CD14-positive monocyte (primary cell): ENCODE data around the gene SERPINI2. TPM values are rescaled to one million over a fixed set of nuclear protein-coding genes. Genes with fewer than 3 reads are reported as not detected.

Source experiments
- DNase-seq, 3 donors: peaks; one replicate each; pipeline ENCODE4 v3.0.0-alpha.2; 2011 to 2022
- H2AFZ ChIP-seq: 2 replicates; pipeline ENCODE4 v1.6.0; 2012; ENCODE audit warnings: mild to moderate bottlenecking, low read depth, low read length, inconsistent platforms; ENCODE audit not compliant: insufficient read depth, poor library complexity, severe bottlenecking
- H3K27ac ChIP-seq, 2 donors: 1 replicate in 1 of 2; 2 replicates in 1 of 2; pipeline ENCODE4 v1.5.1; 2012 to 2013; ENCODE audit warnings: low read length in 2 of 2, control low read depth in 1 of 2, inconsistent platforms in 1 of 2, low read depth in 1 of 2, mild to moderate bottlenecking in 1 of 2
- H3K27me3 ChIP-seq, 2 donors: one replicate each; pipeline versions ENCODE4 v1.6.0 to v1.6.1; 2011 to 2013; ENCODE audit warnings: low read length in 2 of 2; ENCODE audit not compliant: control insufficient read depth in 2 of 2, insufficient read depth in 2 of 2
- H3K36me3 ChIP-seq, 2 donors: replicated peaks in 1 of 2; 1 replicate in 1 of 2; 2 replicates in 1 of 2; pipeline versions ENCODE4 v1.5.1 to v1.6.1; 2012 to 2013; ENCODE audit warnings: low read length in 2 of 2, control low read depth in 1 of 2, inconsistent platforms in 1 of 2, mild to moderate bottlenecking in 1 of 2; ENCODE audit not compliant: insufficient read depth in 2 of 2, control insufficient read depth in 1 of 2
- H3K4me1 ChIP-seq, 2 donors: 1 replicate in 1 of 2; 2 replicates in 1 of 2; pipeline versions ENCODE4 v1.5.1 to v1.6.1; 2012 to 2013; ENCODE audit warnings: low read length in 2 of 2, control low read depth in 1 of 2, inconsistent platforms in 1 of 2, mild to moderate bottlenecking in 1 of 2, moderate library complexity in 1 of 2; ENCODE audit not compliant: insufficient read depth in 2 of 2, control insufficient read depth in 1 of 2
- H3K4me2 ChIP-seq: replicated peaks from 2 replicates; pipeline ENCODE3; 2012; ENCODE audit warnings: low read length, moderate library complexity, mild to moderate bottlenecking; ENCODE audit not compliant: poor library complexity, severe bottlenecking; ENCODE audit errors: extremely low read depth
- H3K4me3 ChIP-seq, 3 experiments: fragments of 200-600 bp in 1 of 3; sonication (generic) in 1 of 3; replicated peaks in 1 of 3; 1 replicate in 2 of 3; 2 replicates in 1 of 3; pipeline ENCODE4 v1.5.1; 2011 to 2013; ENCODE audit warnings: low read length in 3 of 3, mild to moderate bottlenecking in 3 of 3, control low read depth in 2 of 3, low read depth in 2 of 3, inconsistent platforms in 1 of 3, moderate library complexity in 1 of 3
- H3K79me2 ChIP-seq: 2 replicates; pipeline ENCODE4 v1.6.0; 2012; ENCODE audit warnings: mild to moderate bottlenecking, control low read depth, inconsistent platforms, low read length, moderate library complexity; ENCODE audit not compliant: insufficient read depth
- H3K9ac ChIP-seq: 2 replicates; pipeline ENCODE4 v1.6.0; 2017; ENCODE audit warnings: low read length, mild to moderate bottlenecking; ENCODE audit not compliant: insufficient read depth, poor library complexity, severe bottlenecking
- H3K9me3 ChIP-seq, 2 donors: replicated peaks in 1 of 2; 1 replicate in 1 of 2; 2 replicates in 1 of 2; pipeline versions ENCODE4 v1.5.1 to v1.6.1; 2012 to 2013; ENCODE audit warnings: low read length in 2 of 2, control low read depth in 1 of 2; ENCODE audit not compliant: control insufficient read depth in 1 of 2, insufficient read depth in 1 of 2
- H4K20me1 ChIP-seq: 2 replicates; pipeline ENCODE4 v1.6.0; 2012; ENCODE audit warnings: mild to moderate bottlenecking, low read length, control low read depth, moderate library complexity; ENCODE audit not compliant: insufficient read depth
- H3K27ac Mint-ChIP-seq, 7 donors: one replicate each; pipeline ENCODE4 v1.8.0; 2020; ENCODE audit warnings: mild to moderate bottlenecking in 7 of 7, mixed read lengths in 7 of 7, moderate library complexity in 6 of 7, inconsistent platforms in 2 of 7
- H3K27me3 Mint-ChIP-seq, 3 donors: one replicate each; pipeline ENCODE4 v1.8.0; 2021 to 2022; ENCODE audit warnings: low read depth in 3 of 3, mild to moderate bottlenecking in 3 of 3, mixed read lengths in 3 of 3, moderate library complexity in 3 of 3, inconsistent platforms in 1 of 3
- H3K36me3 Mint-ChIP-seq, 2 donors: one replicate each; pipeline ENCODE4 v1.8.0; 2020; ENCODE audit warnings: mixed read lengths in 2 of 2, inconsistent platforms in 1 of 2, mild to moderate bottlenecking in 1 of 2
- H3K4me1 Mint-ChIP-seq: one replicate; pipeline ENCODE4 v1.8.0; 2020; ENCODE audit warnings: mild to moderate bottlenecking, mixed read lengths
- H3K4me3 Mint-ChIP-seq, 2 donors: one replicate each; pipeline ENCODE4 v1.8.0; 2020; ENCODE audit warnings: mild to moderate bottlenecking in 2 of 2, mixed read lengths in 2 of 2, moderate library complexity in 1 of 2
- H3K9me3 Mint-ChIP-seq, 7 donors: one replicate each; pipeline ENCODE4 v1.8.0; 2020 to 2022; ENCODE audit warnings: mixed read lengths in 7 of 7, mild to moderate bottlenecking in 6 of 7, moderate library complexity in 6 of 7, inconsistent platforms in 2 of 7
- CTCF ChIP-seq: fragments of 200-600 bp; IDR thresholded peaks from one replicate; pipeline ENCODE4 v1.8.0; 2022; ENCODE audit warnings: antibody characterized with exemption, mild to moderate bottlenecking
- WGBS: methylation state at CpG from one replicate; pipeline ENCODE4 v1.1.5; 2013; ENCODE audit warnings: missing lambda C conversion rate; ENCODE audit not compliant: insufficient coverage; 5-methylcytosine and 5-hydroxymethylcytosine counted together
- intact Hi-C, 2 donors: fragments of 100-400 bp; cut with micrococcal nuclease; formaldehyde crosslinking; loops; one replicate each; pipeline versions ENCODE4 v1.15.0 to v1.15.1; 2023
- polyA plus RNA-seq, 3 donors: library from polyadenylated mRNA; depleted of rRNA in 1 of 3; unstranded in 2 of 3; stranded (reverse) in 1 of 3; fragments of 300-500 nt in 2 of 3; fragments of >200 nt in 1 of 3; fragmentation: Illumina TruSeq in 2 of 3; gene quantifications; 1 replicate in 2 of 3; 2 replicates in 1 of 3; pipeline ENCODE4 v1.2.3, GENCODE V29; 2012 to 2021

Gene SERPINI2
- polyA plus RNA-seq, 3 donors: 1.1 TPM; not detected in 2

DNA sequence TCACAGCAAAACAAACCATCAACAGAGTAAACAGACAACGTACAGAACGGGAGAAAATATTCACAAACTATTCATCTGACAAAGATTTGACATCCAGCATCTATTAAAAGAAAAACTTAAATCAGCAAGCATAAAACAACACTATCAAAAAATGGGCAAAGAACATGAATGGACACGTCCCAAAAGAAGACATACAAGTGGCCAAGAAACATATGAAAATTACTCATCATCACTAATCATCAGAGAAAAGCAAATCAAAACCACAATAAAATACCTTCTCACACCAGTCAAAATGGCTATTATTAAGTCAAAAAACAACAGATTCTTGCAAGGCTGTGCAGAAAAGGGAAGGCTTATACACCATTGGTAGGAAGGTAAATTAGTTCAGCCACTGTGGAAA lies 13.7 kb upstream of the SERPINI2 start:
- no CpG with 5 or more reads among the region's 3 CpGs for WGBS
- intact Hi-C loops: no loop called here
- Mint-ChIP-seq H3K4me1 (peaks cover 17% of the 10 kb centered on the region), H3K27me3 (no peaks in the 10 kb centered on the region), H3K4me3 (no peak overlapping the region), H3K9me3 (peaks cover 0 to 11% (median 2%) of the 10 kb centered on the region in 7 donors), H3K27ac (no peak overlapping the region), H3K36me3 (peaks cover 4 to 9% of the 10 kb centered on the region in 2 donors)
- Histone ChIP-seq H3K9ac (no peak overlapping the region), H3K27me3 (no peaks in the 10 kb centered on the region), H3K27ac (no peak overlapping the region), H3K79me2 (no peaks in the 10 kb centered on the region), H2AFZ (no peak overlapping the region), H3K36me3 (no peaks in the 10 kb centered on the region), H3K4me3 (no peak overlapping the region), H3K4me1 (peaks cover 0 to 4% of the 10 kb centered on the region in 2 donors), H4K20me1 (no peaks in the 10 kb centered on the region), H3K9me3 (no peaks in the 10 kb centered on the region), H3K4me2 (no peak overlapping the region)
- TF ChIP-seq CTCF: no peak
- no peak for DNase-seq

GRCh38 chr3:167484551-167484950 lies 10.7 kb upstream of the SERPINI2 start:
- Histone ChIP-seq H3K79me2 (no peaks in the 10 kb centered on the region), H3K27me3 (no peaks in the 10 kb centered on the region), H3K36me3 (no peaks in the 10 kb centered on the region), H3K9me3 (no peaks in the 10 kb centered on the region), H3K4me1 (peaks cover 10 to 15% of the 10 kb centered on the region in 2 donors), H4K20me1 (no peaks in the 10 kb centered on the region), H3K4me3 (no peak overlapping the region), H3K4me2 (no peak overlapping the region), H3K27ac (no peak overlapping the region), H3K9ac (no peak overlapping the region), H2AFZ (no peak overlapping the region)
- WGBS: no CpG with 5 or more reads among the region's 2 CpGs
- Mint-ChIP-seq H3K36me3 (peaks cover 7% of the 10 kb centered on the region in 2 donors), H3K27me3 (no peaks in the 10 kb centered on the region), H3K4me3 (no peak overlapping the region), H3K27ac (no peak overlapping the region), H3K4me1 (peaks cover 23% of the 10 kb centered on the region), H3K9me3 (peaks cover 2 to 15% (median 3%) of the 10 kb centered on the region in 7 donors)
- intact Hi-C loops: no loop called here
- no peak for TF ChIP-seq CTCF
- DNase-seq: no peak
